Hematopoietic multipotent progenitor cell treated with erythropoietin and hydrocortisone succinate and interleukin-3 and kit ligand, for 15 days (in vitro differentiated cells): Measurements from ENCODE around the gene LTBP1.
"Not testable (repeated sequence)": the region's sequence is repeated elsewhere in the genome, so short reads cannot be mapped to it uniquely, and the experiment has no call there.

Experiments
- DNase-seq: peaks from one replicate; pipeline ENCODE4 v3.0.0-alpha.2; 2015; ENCODE audit warnings: low spot score

LTBP1 gene

GRCh38 chr2:33380719-33381118 is 434.0 kb downstream of the LTBP1 start:
- DNase-seq: no peak

DNA sequence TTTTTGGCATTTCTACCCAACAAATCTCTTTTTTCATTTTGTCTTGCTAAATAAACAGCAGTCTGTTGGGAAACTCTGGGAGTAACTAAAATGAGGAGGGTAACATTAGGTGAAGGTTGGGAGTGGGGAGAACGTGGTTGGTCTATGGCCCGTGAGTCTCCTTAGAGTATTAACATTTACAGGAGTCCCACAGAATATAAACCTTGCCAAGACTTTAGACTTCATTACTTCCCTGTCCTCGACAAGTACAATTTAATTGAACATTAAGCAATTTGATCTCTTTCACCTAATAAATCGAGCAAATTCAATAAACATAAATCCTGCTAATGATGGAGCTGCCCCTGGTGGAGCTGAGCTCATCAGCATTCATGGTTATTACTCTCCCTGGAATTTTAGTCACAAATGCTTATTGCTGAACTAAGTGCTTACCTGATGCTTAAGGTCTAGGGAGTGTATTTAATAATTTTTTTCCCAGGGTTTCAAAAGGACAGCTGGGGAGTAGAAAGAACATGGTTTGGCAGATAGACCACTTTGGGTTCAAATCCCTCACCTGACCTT is 434.6 kb downstream of the LTBP1 start:
- no peak for DNase-seq

GRCh38 chr2:33383855-33384598 is 437.3 kb downstream of the LTBP1 start:
- DNase-seq: no peak

- no peak for DNase-seq
Observed at GRCh38 chr2:33384599-33384961, 437.8 kb downstream of the LTBP1 start.

GRCh38 chr2:33388996-33389395 is 442.2 kb downstream of the LTBP1 start:
- no peak for DNase-seq

DNA sequence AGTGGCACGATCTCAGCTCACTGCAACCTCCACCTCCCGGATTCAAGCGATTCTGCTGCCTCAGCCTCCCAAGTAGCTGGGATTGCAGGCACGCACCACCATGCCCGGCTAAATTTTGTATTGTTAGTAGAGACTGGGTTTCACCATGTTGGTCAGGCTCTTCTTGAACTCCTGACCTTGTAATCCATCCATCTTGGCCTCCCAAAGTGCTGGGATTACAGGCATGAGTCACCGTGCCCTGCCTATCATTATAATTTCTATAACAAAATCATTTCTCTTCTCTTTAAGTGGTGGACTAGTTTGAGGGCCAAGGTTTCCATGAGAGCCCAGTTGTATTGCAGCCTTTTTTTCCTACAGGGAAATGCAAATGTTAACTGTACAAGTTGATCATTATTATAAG is 442.9 kb downstream of the LTBP1 start:
- not testable (repeated sequence) for DNase-seq

- no peak for DNase-seq
Observed at GRCh38 chr2:33391529-33392255, 444.9 kb downstream of the LTBP1 start.

- DNase-seq: no peak
Observed at GRCh38 chr2:33392366-33392765, 445.6 kb downstream of the LTBP1 start.

GRCh38 chr2:33395034-33395433 is 448.3 kb downstream of the LTBP1 start:
- no peak for DNase-seq

DNA sequence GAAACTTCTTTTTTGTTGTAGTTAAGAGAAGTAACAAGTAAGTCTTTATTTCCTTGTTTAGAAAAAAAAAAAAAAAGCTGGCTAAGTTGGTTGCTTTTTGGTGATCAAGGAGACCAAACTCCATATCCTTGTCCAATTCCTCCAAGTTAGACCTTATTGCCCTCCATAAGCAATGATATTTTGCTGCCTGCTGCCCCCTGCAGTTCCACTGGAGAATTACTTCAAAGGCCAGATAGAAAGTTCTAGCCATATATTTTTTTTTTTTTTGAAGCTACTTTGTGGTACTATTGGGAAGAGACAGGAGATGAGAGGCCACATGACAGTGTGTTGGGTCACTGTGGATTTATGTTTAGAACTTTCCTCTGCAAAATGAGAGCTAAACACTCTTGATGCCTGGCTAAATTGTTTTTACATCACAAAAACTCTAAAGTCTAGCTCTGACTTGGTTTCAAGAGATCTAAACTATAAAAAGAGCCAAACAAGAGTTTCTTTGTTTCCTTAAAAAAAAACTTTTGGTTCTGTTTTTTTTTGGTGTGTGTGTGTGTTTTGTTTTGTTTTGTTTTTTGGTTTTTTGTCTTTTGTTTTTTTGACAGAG is 449.0 kb downstream of the LTBP1 start:
- DNase-seq: peak; percentile 52

DNA sequence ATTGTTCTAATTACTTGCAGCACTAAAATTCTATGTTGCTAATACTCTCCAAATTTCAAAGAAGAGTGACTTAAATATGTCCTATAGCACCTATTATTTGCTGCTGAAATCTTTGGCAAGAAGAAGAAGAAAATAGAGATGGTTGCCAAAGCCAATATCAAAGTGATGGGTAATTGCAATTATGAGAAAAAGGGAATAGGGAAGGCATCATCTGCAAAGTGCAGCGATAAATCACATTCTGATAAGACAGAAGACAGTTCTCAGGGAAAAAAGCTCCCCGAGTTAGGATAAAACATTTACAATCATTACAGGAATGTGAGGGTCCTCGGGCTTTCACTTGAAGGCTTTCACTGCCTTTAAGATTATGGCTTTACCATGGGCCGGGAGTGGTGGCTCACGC is 457.6 kb downstream of the LTBP1 start:
- no peak for DNase-seq

- no peak for DNase-seq
Observed at GRCh38 chr2:33406622-33407021, 459.9 kb downstream of the LTBP1 start.

DNA sequence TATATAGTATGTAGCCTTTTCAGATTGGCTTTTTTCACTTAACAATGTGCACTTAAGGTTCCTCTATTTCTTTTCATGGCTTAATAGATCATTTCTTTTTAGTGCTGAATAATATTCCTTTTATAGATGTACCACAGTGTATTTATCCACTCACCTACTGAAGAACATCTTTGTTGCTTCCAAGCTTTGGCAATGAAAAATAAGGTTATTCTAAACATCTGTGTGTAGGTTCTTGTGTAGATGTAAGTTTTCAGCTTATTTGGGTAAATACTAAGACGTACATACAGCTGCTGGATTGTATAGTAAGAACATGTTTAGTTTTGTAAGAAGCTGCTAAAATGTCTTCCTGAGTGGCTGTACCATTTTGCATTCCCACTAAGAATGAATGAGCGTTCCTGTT is 461.4 kb downstream of the LTBP1 start:
- no peak for DNase-seq

GRCh38 chr2:33409417-33409955 is 462.7 kb downstream of the LTBP1 start:
- DNase-seq: no peak

DNA sequence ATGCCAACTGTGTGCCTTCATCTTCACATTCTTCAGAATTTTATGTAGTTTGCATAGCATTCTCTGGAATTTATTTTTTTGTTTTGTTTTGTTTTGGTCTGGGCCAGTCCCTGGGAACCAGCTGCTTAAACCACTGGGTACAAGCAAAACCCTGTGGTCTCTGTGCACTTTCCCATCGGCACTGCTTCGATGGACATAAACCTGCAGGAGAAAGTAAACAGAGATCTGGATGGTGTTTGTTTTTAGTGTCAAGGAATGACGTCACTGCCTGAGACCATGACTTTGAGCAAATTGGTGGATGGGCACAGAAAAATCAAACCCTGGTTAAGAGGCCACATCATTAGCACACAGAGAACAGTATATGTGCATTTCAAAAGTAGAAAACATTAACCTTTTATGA is 465.0 kb downstream of the LTBP1 start:
- DNase-seq: no peak

GRCh38 chr2:33412920-33413319 is 466.2 kb downstream of the LTBP1 start:
- no peak for DNase-seq

GRCh38 chr2:33419581-33420200 is 472.9 kb downstream of the LTBP1 start:
- DNase-seq: no peak

- no peak for DNase-seq
Observed at GRCh38 chr2:33420726-33421125, 474.0 kb downstream of the LTBP1 start.

DNA sequence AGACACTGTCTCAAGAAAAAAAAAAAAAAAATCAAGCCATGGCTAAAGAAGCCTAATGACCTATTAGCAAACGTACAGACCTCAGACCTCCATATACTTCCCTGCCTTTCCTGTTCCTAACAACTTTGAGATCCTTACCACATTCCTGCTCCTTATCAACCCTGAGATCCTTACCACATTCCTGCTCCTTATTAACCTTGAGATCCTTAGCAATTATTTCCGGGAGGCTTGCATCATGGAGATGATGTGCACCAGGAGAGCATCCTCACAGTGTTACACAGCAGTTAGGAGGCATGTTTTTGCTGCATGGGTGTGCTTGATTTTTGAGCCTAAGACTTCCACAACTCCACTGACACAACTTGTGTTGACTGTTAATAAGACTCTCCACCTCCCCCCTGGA is 475.1 kb downstream of the LTBP1 start:
- DNase-seq: no peak

GRCh38 chr2:33425161-33425560 is 478.4 kb downstream of the LTBP1 start:
- no peak for DNase-seq

- no peak for DNase-seq
Observed at GRCh38 chr2:33425586-33426031, 478.9 kb downstream of the LTBP1 start.

DNA sequence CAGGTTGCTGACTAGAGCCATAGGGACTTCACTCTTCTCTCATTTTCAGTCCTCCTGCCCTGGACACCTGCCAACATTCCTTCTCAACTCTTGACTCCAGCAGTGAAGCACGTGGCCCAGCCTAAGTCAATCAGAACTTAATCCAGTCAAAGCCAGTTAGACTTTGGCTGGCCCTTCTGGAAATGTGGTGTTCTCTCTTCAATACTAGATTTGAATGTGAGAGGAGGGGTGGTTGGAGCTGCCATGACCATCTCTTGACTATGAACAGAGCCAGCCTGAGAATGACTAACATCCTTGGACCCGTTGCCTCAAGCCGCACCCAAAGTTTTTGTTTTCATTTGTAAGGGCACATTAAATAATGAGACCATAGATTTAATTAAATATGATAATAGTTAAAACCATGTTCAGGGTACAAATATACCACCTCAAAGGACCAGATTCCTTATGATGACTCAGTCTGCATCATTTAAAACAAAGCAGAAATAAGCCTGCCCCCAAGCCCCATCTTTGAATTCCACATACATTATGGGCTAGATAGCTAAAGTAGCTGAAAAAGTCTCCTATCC is 480.0 kb downstream of the LTBP1 start:
- no peak for DNase-seq
